HG03135 (cell line): ENCODE data around the gene ZFTA.

Source experiments
- ATAC-seq: cut with Tn5 transposase; IDR thresholded peaks from one replicate; pipeline ENCODE4 v1.9.1; 2021; ENCODE audit warnings: mild to moderate bottlenecking, moderate library complexity; ENCODE audit not compliant: unreplicated experiment

The ZFTA gene

DNA sequence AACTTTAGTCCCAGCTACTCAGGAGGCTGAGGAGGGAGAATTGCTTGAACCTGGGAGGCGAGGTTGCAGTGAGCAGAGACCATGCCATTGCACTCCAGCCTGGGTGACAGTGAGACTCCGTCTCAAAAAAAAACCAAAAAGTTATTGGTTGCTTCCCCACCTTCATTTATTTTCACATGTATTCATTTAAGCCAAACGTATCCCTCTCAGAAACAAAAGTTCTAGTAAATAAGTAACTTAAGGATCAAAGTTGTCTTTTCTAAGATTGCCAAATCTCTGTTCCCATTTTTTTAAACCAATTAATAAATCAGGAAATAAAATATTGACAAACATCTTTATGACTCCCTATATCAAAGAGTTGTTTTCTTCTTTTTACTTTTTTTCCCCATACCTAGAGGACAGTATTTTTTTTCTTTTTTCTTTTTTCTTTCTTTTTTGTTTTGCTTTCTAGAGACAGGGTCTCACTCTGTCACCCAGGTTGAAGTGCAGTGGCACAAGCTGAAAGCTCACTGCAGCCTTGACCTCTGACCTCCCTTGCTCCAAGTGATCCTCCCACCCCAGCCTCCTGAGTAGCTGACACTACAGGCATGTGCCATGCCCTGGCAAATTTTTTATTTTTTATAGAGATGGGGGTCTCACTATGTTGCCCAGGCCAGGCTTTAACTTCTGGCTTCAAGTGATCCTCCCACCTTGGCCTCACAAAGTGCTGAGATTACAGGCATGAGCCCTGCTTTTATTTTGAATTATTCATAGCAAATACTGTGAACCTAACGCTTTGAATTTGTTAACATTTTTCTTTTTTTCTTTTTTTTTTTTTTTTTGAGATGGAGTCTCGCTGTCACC, 11.4 kb downstream of the ZFTA start:
- no peak for ATAC-seq

DNA sequence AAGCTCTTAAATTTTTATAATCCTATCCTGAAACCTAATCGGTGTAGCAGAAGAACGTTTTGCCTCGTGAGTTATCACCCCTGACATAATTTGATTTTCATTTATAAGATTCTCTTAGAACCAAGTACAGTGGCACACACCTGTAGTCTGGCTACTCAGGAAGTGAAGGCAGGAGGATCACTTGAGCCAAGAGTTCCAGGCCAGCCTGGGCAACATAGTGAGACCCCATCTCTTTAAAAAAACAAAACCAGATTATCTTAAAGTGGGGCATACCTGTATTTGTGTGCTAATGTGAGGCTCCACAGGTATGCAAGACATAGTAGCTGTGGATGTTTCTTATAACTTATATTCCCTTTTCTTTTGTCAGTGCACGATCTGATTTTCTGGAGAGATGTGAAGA, 19.0 kb downstream of the ZFTA start:
- ATAC-seq: no peak

DNA sequence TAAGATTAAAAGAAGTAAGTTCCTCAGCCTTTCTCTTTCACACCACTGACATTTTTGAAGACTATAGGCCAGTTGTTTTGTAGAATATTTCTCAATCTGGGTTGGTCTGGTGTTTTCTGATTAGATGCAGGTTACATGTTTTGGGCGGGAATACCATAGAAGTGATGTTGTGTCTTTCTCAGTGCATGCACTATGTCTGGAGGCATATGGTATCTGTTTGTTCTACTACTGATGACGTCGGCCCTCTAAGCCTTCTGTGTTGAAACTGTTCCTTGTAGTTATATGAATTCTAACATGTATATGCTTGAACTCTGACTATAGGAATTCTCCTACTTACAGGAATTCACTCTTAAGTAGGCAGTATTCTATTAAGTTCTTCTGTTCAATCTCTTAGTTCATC, 21.6 kb downstream of the ZFTA start:
- ATAC-seq: no peak

DNA sequence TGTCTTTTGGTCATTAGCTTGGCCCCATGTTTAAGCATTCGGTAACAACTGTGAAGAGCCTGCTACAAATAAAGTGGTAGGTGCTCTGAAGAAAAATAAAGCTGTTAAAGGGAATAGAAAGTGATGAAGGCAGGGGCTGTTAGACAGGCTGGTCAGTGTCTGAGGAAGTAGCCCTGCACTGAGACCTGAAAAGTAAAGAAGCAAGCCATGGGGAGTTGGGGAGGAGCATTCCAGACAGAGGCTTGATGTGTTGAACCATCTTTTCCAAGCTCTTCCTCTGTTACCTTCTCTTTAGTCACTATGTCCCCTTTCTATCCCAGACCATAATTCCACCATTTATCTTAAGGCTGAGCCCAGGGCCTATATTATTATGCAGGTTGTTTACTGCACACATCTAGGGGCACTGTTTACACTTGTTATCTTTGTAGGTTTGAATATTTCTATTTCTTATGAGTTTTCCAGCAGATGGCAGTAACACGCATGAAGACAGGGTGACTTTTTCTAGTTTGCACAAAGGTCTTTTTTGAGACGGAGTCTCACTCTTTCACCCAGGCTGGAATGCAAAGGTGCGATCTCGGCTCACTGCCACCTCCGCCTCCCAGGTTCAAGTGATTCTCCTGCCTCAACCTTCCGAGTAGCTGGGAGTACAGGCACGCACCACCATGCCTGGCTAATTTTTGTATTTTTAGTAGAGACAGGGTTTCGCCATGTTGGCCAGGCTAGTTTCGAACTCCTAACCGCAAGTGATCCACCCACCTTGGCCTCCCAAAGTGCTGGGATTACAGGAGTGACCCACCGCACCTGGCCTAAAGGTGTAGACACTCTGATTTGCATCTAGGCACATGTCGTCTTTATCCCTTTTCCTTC, 23.0 kb downstream of the ZFTA start:
- ATAC-seq: no peak

- no peak for ATAC-seq
Measured at GRCh38 chr11:63738720-63739360, 29.7 kb downstream of the ZFTA start.

- ATAC-seq: no peak
Measured at GRCh38 chr11:63737718-63738117, 30.9 kb downstream of the ZFTA start.

- no peak for ATAC-seq
Measured at GRCh38 chr11:63736864-63737263, 31.7 kb downstream of the ZFTA start.

DNA sequence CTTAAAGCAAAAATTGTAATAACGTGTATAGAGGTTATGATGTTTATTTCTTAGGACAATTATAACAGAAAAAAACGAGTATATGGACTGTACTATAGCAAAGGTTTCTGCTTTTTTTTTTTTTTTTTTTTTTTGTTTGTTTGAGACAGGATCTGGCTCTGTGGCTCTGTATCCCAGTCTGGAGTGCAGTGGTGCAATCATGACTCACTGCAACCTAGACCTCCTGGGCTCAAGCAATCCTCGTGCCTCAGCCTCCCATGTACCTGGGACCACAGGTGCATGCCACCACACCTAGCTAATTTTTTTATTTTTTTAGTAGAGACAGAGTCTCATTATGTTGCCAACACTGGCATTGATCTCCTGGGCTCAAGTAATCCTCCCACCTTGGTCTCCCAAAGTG, 39.2 kb downstream of the ZFTA start:
- ATAC-seq: no peak

DNA sequence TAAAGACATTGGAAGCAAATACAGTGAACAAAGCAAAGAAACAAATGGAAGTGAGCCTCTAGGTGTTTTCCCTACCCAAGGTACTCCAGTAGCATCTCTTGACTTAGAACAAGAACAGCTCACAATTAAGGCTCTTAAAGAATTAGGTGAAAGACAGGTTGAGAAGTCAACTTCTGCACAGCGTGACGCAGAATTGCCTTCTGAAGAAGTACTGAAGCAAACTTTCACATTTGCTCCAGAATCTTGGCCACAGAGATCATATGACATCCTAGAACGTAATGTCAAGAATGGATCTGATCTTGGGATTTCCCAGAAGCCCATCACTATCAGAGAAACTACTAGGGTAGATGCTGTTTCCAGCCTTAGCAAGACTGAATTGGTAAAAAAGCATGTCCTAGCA, 48.0 kb downstream of the ZFTA start:
- no peak for ATAC-seq

DNA sequence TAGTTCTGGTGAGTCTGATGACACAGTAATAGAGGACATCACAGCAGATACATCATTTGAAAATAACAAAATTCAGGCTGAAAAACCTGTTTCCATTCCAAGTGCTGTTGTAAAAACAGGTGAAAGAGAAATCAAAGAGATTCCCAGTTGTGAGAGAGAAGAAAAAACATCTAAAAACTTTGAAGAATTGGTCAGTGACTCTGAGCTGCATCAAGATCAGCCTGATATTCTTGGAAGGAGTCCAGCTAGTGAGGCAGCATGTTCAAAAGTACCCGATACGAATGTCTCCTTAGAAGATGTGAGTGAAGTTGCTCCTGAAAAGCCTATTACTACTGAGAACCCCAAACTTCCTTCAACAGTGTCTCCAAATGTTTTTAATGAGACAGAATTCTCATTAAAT, 48.6 kb downstream of the ZFTA start:
- ATAC-seq: no peak

- no peak for ATAC-seq
Measured at GRCh38 chr11:63719001-63719400, 49.6 kb downstream of the ZFTA start.
